ENCODE measurements around the gene NLRP5.

- TF ChIP-seq L3MBTL2 (conservative IDR thresholded peaks at IDR 0.05) (no peak), PKNOX1 (IDR thresholded peaks at IDR 0.05) (no peak), FOXK2 (IDR thresholded peaks at IDR 0.05) (no peak), ELF4 (IDR thresholded peaks at IDR 0.05) (no peak), HDGF (IDR thresholded peaks at IDR 0.05; ENCODE audit: borderline replicate concordance) (no peak), BHLHE40 (IDR thresholded peaks at IDR 0.05; ENCODE audit: borderline replicate concordance) (no peak), TARDBP (IDR thresholded peaks at IDR 0.05) (no peak), NFRKB (IDR thresholded peaks at IDR 0.05) (no peak)
These were observed 97.1 kb downstream of the NLRP5 start for GRCh38 chr19:56083668-56084067.

Data from HEK293T (cell line).